GM23338 (cell line): Measurements from ENCODE around the gene OR52R1.

ENCODE experiments used
- CREB1 ChIP-seq: fragments of 250-450 bp; sonication (Bioruptor Pico); IDR thresholded peaks from 2 replicates; pipeline ENCODE4 v1.5.0; 2020; ENCODE audit warnings: low read depth, mild to moderate bottlenecking, moderate library complexity
- EZH2 ChIP-seq: fragments of 200-600 bp; sonication (generic); IDR thresholded peaks from one replicate; pipeline ENCODE4 v1.8.0; 2017; ENCODE audit warnings: antibody characterized with exemption, mild to moderate bottlenecking, low read depth; ENCODE audit not compliant: unreplicated experiment
- EZH2phosphoT487 ChIP-seq: fragments of 200-600 bp; sonication (generic); IDR thresholded peaks from one replicate; pipeline ENCODE4 v1.8.1; 2018; ENCODE audit warnings: antibody characterized with exemption; ENCODE audit not compliant: unreplicated experiment
- JUNB ChIP-seq: IDR thresholded peaks from one replicate; pipeline ENCODE4 v1.6.1; 2016; ENCODE audit warnings: antibody characterized with exemption; ENCODE audit not compliant: unreplicated experiment
- NANOG ChIP-seq: IDR thresholded peaks from 2 replicates; pipeline ENCODE4 v1.6.1; 2016; ENCODE audit warnings: antibody characterized with exemption, borderline replicate concordance
- POLR2AphosphoS5 ChIP-seq: IDR thresholded peaks from 2 replicates; pipeline ENCODE4 v1.6.1; 2016; ENCODE audit warnings: antibody characterized with exemption, low read depth
- STAT1 ChIP-seq: IDR thresholded peaks from one replicate; pipeline ENCODE4 v1.6.1; 2016; ENCODE audit warnings: antibody characterized with exemption; ENCODE audit not compliant: unreplicated experiment
- ZNF114 ChIP-seq: fragments of 250-450 bp; sonication (Bioruptor Pico); IDR thresholded peaks from 2 replicates; pipeline ENCODE4 v1.5.0; 2020; ENCODE audit warnings: mild to moderate bottlenecking, moderate library complexity
- ZNF331 ChIP-seq: fragments of 250-450 bp; sonication (Bioruptor Pico); IDR thresholded peaks from 2 replicates; pipeline ENCODE4 v1.5.0; 2020; ENCODE audit warnings: low read depth, mild to moderate bottlenecking, moderate library complexity
- TF ChIP-seq, protein P1 (sequence below), 2 experiments: fragments of 200-600 bp in 1 of 2; sonication (generic) in 1 of 2; conservative IDR thresholded peaks; 2 replicates each; pipeline versions ENCODE4 v1.5.1 to v1.6.1; 2016 to 2017; ENCODE audit warnings: antibody characterized with exemption in 2 of 2, low read depth in 2 of 2, mild to moderate bottlenecking in 2 of 2, moderate library complexity in 1 of 2
- TF ChIP-seq, protein P2 (sequence below): IDR thresholded peaks from one replicate; pipeline ENCODE4 v1.6.1; 2018; ENCODE audit warnings: antibody characterized with exemption; ENCODE audit not compliant: unreplicated experiment
- TF ChIP-seq, protein P3 (sequence below): IDR thresholded peaks from 2 replicates; pipeline ENCODE4 v1.6.1; 2016; ENCODE audit warnings: antibody characterized with exemption

DNA sequence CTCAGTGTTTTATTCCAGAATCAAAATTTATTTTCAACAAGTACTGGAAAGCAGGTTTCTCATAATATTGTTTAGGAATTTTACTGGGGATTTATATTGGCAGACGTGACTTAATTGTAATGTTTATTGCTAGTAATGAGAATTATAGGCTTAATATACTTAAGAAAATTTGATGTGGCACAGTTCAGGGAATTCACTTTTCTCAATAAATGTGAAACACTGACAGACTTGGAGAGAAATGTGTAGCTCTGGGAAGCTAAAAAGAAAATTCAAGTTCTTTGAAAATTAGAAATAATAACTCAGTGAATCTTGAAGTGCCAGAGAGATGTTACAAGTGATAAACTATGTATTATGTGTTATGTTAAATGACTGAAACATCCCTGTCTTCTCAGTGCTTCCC, 16.8 kb upstream of the OR52R1 start, which contains the start of gene OR51F2:
- TF ChIP-seq, protein P1, sequence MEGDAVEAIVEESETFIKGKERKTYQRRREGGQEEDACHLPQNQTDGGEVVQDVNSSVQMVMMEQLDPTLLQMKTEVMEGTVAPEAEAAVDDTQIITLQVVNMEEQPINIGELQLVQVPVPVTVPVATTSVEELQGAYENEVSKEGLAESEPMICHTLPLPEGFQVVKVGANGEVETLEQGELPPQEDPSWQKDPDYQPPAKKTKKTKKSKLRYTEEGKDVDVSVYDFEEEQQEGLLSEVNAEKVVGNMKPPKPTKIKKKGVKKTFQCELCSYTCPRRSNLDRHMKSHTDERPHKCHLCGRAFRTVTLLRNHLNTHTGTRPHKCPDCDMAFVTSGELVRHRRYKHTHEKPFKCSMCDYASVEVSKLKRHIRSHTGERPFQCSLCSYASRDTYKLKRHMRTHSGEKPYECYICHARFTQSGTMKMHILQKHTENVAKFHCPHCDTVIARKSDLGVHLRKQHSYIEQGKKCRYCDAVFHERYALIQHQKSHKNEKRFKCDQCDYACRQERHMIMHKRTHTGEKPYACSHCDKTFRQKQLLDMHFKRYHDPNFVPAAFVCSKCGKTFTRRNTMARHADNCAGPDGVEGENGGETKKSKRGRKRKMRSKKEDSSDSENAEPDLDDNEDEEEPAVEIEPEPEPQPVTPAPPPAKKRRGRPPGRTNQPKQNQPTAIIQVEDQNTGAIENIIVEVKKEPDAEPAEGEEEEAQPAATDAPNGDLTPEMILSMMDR (conservative IDR thresholded peaks at IDR 0.05; ENCODE audit: low read depth in 2 of 2): no peak
- TF ChIP-seq POLR2AphosphoS5 (no peak), ZNF331 (CRISPR knock-in tag) (no peak), STAT1 (no peak), EZH2 (no peak), ZNF114 (CRISPR knock-in tag) (no peak), JUNB (no peak), EZH2phosphoT487 (no peak), CREB1 (no peak), NANOG (no peak)
- TF ChIP-seq, protein P2, sequence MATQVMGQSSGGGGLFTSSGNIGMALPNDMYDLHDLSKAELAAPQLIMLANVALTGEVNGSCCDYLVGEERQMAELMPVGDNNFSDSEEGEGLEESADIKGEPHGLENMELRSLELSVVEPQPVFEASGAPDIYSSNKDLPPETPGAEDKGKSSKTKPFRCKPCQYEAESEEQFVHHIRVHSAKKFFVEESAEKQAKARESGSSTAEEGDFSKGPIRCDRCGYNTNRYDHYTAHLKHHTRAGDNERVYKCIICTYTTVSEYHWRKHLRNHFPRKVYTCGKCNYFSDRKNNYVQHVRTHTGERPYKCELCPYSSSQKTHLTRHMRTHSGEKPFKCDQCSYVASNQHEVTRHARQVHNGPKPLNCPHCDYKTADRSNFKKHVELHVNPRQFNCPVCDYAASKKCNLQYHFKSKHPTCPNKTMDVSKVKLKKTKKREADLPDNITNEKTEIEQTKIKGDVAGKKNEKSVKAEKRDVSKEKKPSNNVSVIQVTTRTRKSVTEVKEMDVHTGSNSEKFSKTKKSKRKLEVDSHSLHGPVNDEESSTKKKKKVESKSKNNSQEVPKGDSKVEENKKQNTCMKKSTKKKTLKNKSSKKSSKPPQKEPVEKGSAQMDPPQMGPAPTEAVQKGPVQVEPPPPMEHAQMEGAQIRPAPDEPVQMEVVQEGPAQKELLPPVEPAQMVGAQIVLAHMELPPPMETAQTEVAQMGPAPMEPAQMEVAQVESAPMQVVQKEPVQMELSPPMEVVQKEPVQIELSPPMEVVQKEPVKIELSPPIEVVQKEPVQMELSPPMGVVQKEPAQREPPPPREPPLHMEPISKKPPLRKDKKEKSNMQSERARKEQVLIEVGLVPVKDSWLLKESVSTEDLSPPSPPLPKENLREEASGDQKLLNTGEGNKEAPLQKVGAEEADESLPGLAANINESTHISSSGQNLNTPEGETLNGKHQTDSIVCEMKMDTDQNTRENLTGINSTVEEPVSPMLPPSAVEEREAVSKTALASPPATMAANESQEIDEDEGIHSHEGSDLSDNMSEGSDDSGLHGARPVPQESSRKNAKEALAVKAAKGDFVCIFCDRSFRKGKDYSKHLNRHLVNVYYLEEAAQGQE: no peak
- TF ChIP-seq, protein P3, sequence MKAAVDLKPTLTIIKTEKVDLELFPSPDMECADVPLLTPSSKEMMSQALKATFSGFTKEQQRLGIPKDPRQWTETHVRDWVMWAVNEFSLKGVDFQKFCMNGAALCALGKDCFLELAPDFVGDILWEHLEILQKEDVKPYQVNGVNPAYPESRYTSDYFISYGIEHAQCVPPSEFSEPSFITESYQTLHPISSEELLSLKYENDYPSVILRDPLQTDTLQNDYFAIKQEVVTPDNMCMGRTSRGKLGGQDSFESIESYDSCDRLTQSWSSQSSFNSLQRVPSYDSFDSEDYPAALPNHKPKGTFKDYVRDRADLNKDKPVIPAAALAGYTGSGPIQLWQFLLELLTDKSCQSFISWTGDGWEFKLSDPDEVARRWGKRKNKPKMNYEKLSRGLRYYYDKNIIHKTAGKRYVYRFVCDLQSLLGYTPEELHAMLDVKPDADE: no peak
